ENCODE results near the gene RPTOR. TPM values are rescaled to one million over a fixed set of nuclear protein-coding genes. Genes with fewer than 3 reads are reported as not detected.

RPTOR gene
- polyA plus RNA-seq, 4 donors = 3.2 to 16.5 (median 10.1) TPM

- Histone ChIP-seq H3K9me3 (ENCODE audit: control insufficient read depth in 2 of 2, insufficient read depth in 1 of 2, low read depth in 1 of 2, low read length in 1 of 2) (no peaks in the 10 kb centered on the region), H3K27ac (ENCODE audit: low read depth in 1 of 3, low read length in 2 of 3) (no peak overlapping the region), H3K27me3 (ENCODE audit: control insufficient read depth in 3 of 3, insufficient read depth in 3 of 3, low read length in 3 of 3) (no peaks in the 10 kb centered on the region), H3K36me3 (ENCODE audit: control insufficient read depth in 3 of 3, insufficient read depth in 2 of 3, low read depth in 1 of 3, low read length in 3 of 3) (peaks cover 0 to 5% (median 0%) of the 10 kb centered on the region in 3 donors), H3K4me3 (ENCODE audit: low read depth in 1 of 3, low read length in 3 of 3) (no peak overlapping the region), H3K4me1 (ENCODE audit: control insufficient read depth in 3 of 3, insufficient read depth in 2 of 3, low read depth in 1 of 3, low read length in 2 of 3) (peaks cover 13 to 33% (median 16%) of the 10 kb centered on the region in 3 donors)
- DNase-seq (no peak), FAIRE-seq (no peak)
- WGBS, 3 donors = 84 to 93% (median 90%) methylated on average over 12 of the region's 12 CpGs
These were observed 52.3 kb downstream of the RPTOR start for GRCh38 chr17:80596760-80597608.

- Histone ChIP-seq H3K27ac (ENCODE audit: low read depth in 1 of 3, low read length in 2 of 3) (peak overlapping the region; percentile 56 to 89 (median 87)), H3K27me3 (ENCODE audit: control insufficient read depth in 3 of 3, insufficient read depth in 3 of 3, low read length in 3 of 3) (no peaks in the 10 kb centered on the region), H3K4me1 (ENCODE audit: control insufficient read depth in 3 of 3, insufficient read depth in 2 of 3, low read depth in 1 of 3, low read length in 2 of 3) (peaks cover 13 to 43% (median 20%) of the 10 kb centered on the region in 3 donors), H3K9me3 (ENCODE audit: control insufficient read depth in 2 of 2, insufficient read depth in 1 of 2, low read depth in 1 of 2, low read length in 1 of 2) (no peaks in the 10 kb centered on the region), H3K4me3 (ENCODE audit: low read depth in 1 of 3, low read length in 3 of 3) (no peak overlapping the region), H3K36me3 (ENCODE audit: control insufficient read depth in 3 of 3, insufficient read depth in 2 of 3, low read depth in 1 of 3, low read length in 3 of 3) (peaks cover 0 to 9% (median 0%) of the 10 kb centered on the region in 3 donors)
- FAIRE-seq (no peak), DNase-seq (peak in 1 of 2 donors; percentile 32)
- WGBS, 3 donors = 66 to 83% (median 79%) methylated on average over 9 of the region's 9 CpGs
These were observed 54.3 kb downstream of the RPTOR start for GRCh38 chr17:80598813-80599545.

GRCh38 chr17:80599546-80600305 is 55.1 kb downstream of the RPTOR start:
- H3K9me3 ChIP-seq (ENCODE audit: control insufficient read depth in 2 of 2, insufficient read depth in 1 of 2, low read depth in 1 of 2, low read length in 1 of 2) = no peaks in the 10 kb centered on the region
- WGBS, 3 donors = 24 to 49% (median 38%) methylated on average over 8 of the region's 8 CpGs
- H3K27ac ChIP-seq (ENCODE audit: low read depth in 1 of 3, low read length in 2 of 3) = peak overlapping the region; percentile 66 to 89 (median 87)
- no peaks in the 10 kb centered on the region for H3K27me3 ChIP-seq (ENCODE audit: control insufficient read depth in 3 of 3, insufficient read depth in 3 of 3, low read length in 3 of 3)
- DNase-seq = peak; percentile 94 to 97
- H3K4me3 ChIP-seq (ENCODE audit: low read depth in 1 of 3, low read length in 3 of 3) = no peak overlapping the region
- peaks cover 13 to 40% (median 18%) of the 10 kb centered on the region in 3 donors for H3K4me1 ChIP-seq (ENCODE audit: control insufficient read depth in 3 of 3, insufficient read depth in 2 of 3, low read depth in 1 of 3, low read length in 2 of 3)
- FAIRE-seq = no peak
- H3K36me3 ChIP-seq (ENCODE audit: control insufficient read depth in 3 of 3, insufficient read depth in 2 of 3, low read depth in 1 of 3, low read length in 3 of 3) = peaks cover 0 to 9% (median 0%) of the 10 kb centered on the region in 3 donors

DNA sequence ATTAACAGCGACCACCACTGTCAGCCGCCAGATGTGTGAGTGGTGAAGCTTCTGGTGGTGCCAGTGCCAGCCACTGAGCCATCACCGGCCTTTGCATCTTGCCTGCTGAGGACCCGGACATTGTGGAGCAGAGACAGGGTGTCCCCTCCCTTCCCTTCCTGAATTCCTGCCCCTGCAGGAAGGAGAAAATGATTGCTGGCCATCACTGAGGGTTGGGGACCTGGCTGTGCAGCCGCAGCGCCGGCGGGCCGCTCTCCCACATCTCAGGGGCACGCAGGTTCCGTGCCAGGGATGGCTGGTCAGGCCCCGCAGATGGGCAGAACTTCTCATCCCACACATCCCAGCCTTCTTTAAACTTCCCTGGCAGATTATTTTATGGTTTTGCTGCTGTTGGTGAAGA is 56.5 kb downstream of the RPTOR start:
- Histone ChIP-seq H3K4me1 (ENCODE audit: control insufficient read depth in 3 of 3, insufficient read depth in 2 of 3, low read depth in 1 of 3, low read length in 2 of 3) (peaks cover 13 to 40% (median 15%) of the 10 kb centered on the region in 3 donors), H3K27ac (ENCODE audit: low read depth in 1 of 3, low read length in 2 of 3) (peak overlapping the region in 1 of 3 donors; percentile 87), H3K9me3 (ENCODE audit: control insufficient read depth in 2 of 2, insufficient read depth in 1 of 2, low read depth in 1 of 2, low read length in 1 of 2) (no peaks in the 10 kb centered on the region), H3K4me3 (ENCODE audit: low read depth in 1 of 3, low read length in 3 of 3) (no peak overlapping the region), H3K27me3 (ENCODE audit: control insufficient read depth in 3 of 3, insufficient read depth in 3 of 3, low read length in 3 of 3) (no peaks in the 10 kb centered on the region), H3K36me3 (ENCODE audit: control insufficient read depth in 3 of 3, insufficient read depth in 2 of 3, low read depth in 1 of 3, low read length in 3 of 3) (peaks cover 0 to 9% (median 0%) of the 10 kb centered on the region in 3 donors)
- no peak for DNase-seq
- no peak for FAIRE-seq
- 90 to 98% (median 91%) methylated on average over 12 of the region's 12 CpGs for WGBS, 3 donors

DNA sequence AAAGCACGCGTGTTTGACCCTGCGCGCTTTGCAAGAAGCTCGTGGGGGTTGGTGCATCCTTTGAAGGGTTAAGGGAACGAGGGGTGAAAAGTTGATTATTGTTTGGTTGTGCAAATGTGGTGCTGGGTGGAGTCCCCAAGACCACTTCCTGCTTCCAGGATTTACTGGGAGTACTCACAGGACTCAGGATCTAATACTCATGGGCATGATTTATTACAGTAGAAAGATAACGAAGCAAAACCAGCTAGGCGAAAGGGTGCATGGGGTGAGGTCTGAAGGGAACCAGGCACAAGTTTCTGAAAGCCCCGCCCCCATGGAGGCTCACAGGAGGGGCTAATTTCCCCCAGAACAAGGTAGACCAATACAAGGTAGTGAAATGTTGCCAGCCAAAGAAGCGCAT is 58.8 kb downstream of the RPTOR start:
- 64 to 77% (median 73%) methylated on average over 10 of the region's 10 CpGs for WGBS, 3 donors
- FAIRE-seq = no peak
- H3K9me3 ChIP-seq (ENCODE audit: control insufficient read depth in 2 of 2, insufficient read depth in 1 of 2, low read depth in 1 of 2, low read length in 1 of 2) = no peaks in the 10 kb centered on the region
- H3K27ac ChIP-seq (ENCODE audit: low read depth in 1 of 3, low read length in 2 of 3) = peak overlapping the region in 1 of 3 donors; percentile 21
- peak; percentile 27 to 35 for DNase-seq
- peaks cover 13 to 37% (median 15%) of the 10 kb centered on the region in 3 donors for H3K4me1 ChIP-seq (ENCODE audit: control insufficient read depth in 3 of 3, insufficient read depth in 2 of 3, low read depth in 1 of 3, low read length in 2 of 3)
- H3K36me3 ChIP-seq (ENCODE audit: control insufficient read depth in 3 of 3, insufficient read depth in 2 of 3, low read depth in 1 of 3, low read length in 3 of 3) = peaks cover 0 to 10% (median 0%) of the 10 kb centered on the region in 3 donors
- no peak overlapping the region for H3K4me3 ChIP-seq (ENCODE audit: low read depth in 1 of 3, low read length in 3 of 3)
- H3K27me3 ChIP-seq (ENCODE audit: control insufficient read depth in 3 of 3, insufficient read depth in 3 of 3, low read length in 3 of 3) = no peaks in the 10 kb centered on the region

DNA sequence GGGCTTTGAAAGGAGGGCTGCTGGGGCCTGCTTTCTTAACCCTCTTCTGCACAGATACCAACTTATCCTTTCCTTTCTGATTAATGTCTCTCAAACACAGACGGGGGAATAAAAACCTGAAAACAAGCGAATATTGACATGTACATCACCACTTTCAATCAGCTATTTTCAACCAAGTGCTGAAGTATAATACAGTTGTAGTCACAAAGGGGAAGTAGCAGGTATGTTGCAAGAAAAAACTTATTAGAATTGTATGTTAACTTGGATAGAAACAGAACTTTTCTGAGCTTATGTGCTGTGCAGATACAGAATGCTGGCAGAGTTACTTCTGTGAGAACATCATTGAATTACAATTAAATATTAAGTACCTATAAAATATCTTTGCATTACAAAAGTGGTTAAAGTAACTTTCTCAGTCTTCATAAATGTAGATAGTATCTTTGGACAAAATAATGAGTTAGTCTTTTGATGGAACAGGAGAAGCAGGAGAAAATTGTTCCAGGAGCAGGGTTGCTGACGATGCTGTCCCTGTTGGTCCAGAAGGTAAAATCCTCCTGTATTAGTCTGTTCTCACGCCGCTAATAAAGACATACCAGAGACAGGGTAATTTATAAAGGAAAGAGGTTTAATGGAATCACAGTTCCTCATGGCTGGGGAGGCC is 59.5 kb downstream of the RPTOR start:
- DNase-seq (no peak), FAIRE-seq (no peak)
- Histone ChIP-seq H3K27ac (ENCODE audit: low read depth in 1 of 3, low read length in 2 of 3) (peak overlapping the region in 1 of 3 donors; percentile 21), H3K36me3 (ENCODE audit: control insufficient read depth in 3 of 3, insufficient read depth in 2 of 3, low read depth in 1 of 3, low read length in 3 of 3) (peaks cover 0 to 15% (median 0%) of the 10 kb centered on the region in 3 donors), H3K27me3 (ENCODE audit: control insufficient read depth in 3 of 3, insufficient read depth in 3 of 3, low read length in 3 of 3) (no peaks in the 10 kb centered on the region), H3K4me1 (ENCODE audit: control insufficient read depth in 3 of 3, insufficient read depth in 2 of 3, low read depth in 1 of 3, low read length in 2 of 3) (peaks cover 10 to 30% (median 14%) of the 10 kb centered on the region in 3 donors), H3K4me3 (ENCODE audit: low read depth in 1 of 3, low read length in 3 of 3) (no peak overlapping the region), H3K9me3 (ENCODE audit: control insufficient read depth in 2 of 2, insufficient read depth in 1 of 2, low read depth in 1 of 2, low read length in 1 of 2) (no peaks in the 10 kb centered on the region)
- WGBS, 3 donors = 91 to 97% (median 95%) methylated on average over 5 of the region's 5 CpGs

DNA sequence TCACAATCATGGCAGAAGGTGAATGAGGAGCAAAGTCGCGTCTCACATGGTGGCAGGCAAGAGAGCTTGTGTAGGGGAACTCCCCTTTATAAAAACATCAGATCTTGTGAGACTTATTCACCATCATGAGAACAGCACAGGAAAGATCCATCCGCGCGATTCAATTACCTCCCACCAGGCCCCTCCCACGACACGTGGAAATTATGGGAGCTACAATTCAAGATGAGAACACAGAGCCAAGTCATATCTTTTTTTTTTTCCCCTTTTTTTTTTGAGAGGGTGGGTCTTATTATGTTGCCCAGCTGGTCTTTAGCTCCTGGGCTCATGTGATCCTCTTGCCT is 60.0 kb downstream of the RPTOR start:
- 90 to 97% (median 96%) methylated on average over 7 of the region's 7 CpGs for WGBS, 3 donors

More for the DNA sequence above, 60.0 kb downstream of the RPTOR start:
- Histone ChIP-seq H3K27ac (ENCODE audit: low read depth in 1 of 3, low read length in 2 of 3) (no peak overlapping the region), H3K36me3 (ENCODE audit: control insufficient read depth in 3 of 3, insufficient read depth in 2 of 3, low read depth in 1 of 3, low read length in 3 of 3) (peaks cover 0 to 15% (median 0%) of the 10 kb centered on the region in 3 donors), H3K4me3 (ENCODE audit: low read depth in 1 of 3, low read length in 3 of 3) (no peak overlapping the region), H3K4me1 (ENCODE audit: control insufficient read depth in 3 of 3, insufficient read depth in 2 of 3, low read depth in 1 of 3, low read length in 2 of 3) (peaks cover 5 to 25% (median 9%) of the 10 kb centered on the region in 3 donors), H3K27me3 (ENCODE audit: control insufficient read depth in 3 of 3, insufficient read depth in 3 of 3, low read length in 3 of 3) (no peaks in the 10 kb centered on the region), H3K9me3 (ENCODE audit: control insufficient read depth in 2 of 2, insufficient read depth in 1 of 2, low read depth in 1 of 2, low read length in 1 of 2) (no peaks in the 10 kb centered on the region)
- no peak for DNase-seq
- FAIRE-seq = no peak

Measured in small intestine (tissue), 7 donors.